Duodenal mucosa (tissue), 2 donors: ENCODE measurements around the gene ACTN2.

Experiments
- H3K27ac ChIP-seq: one replicate; pipeline ENCODE4 v1.7.0; 2013; ENCODE audit warnings: low read depth, low read length
- H3K27me3 ChIP-seq, 2 donors: one replicate each; pipeline ENCODE4 v1.7.0; 2013; ENCODE audit warnings: low read length in 2 of 2, control low read depth in 1 of 2; ENCODE audit not compliant: insufficient read depth in 2 of 2, control insufficient read depth in 1 of 2
- H3K36me3 ChIP-seq, 2 donors: one replicate each; pipeline ENCODE4 v1.7.0; 2013; ENCODE audit warnings: low read length in 2 of 2, control low read depth in 1 of 2; ENCODE audit not compliant: insufficient read depth in 2 of 2, control insufficient read depth in 1 of 2
- H3K4me1 ChIP-seq, 2 donors: one replicate each; pipeline ENCODE4 v1.7.0; 2013; ENCODE audit warnings: low read length in 2 of 2, control low read depth in 1 of 2; ENCODE audit not compliant: insufficient read depth in 2 of 2, control insufficient read depth in 1 of 2
- H3K4me3 ChIP-seq, 2 donors: one replicate each; pipeline ENCODE4 v1.7.0; 2013; ENCODE audit warnings: low read length in 2 of 2, low read depth in 1 of 2
- H3K9ac ChIP-seq, 2 donors: one replicate each; pipeline ENCODE4 v1.7.0; 2013; ENCODE audit warnings: low read length in 2 of 2, low read depth in 1 of 2
- H3K9me3 ChIP-seq, 2 donors: one replicate each; pipeline ENCODE4 v1.7.0; 2013; ENCODE audit warnings: low read length in 2 of 2, control low read depth in 1 of 2; ENCODE audit not compliant: control insufficient read depth in 1 of 2

Gene ACTN2

GRCh38 chr1:236716160-236716559, 29.9 kb downstream of the ACTN2 start:
- Histone ChIP-seq H3K4me1 (no peaks in the 10 kb centered on the region), H3K9ac (no peak overlapping the region), H3K4me3 (no peak overlapping the region), H3K36me3 (no peaks in the 10 kb centered on the region), H3K27ac (no peak overlapping the region), H3K27me3 (no peaks in the 10 kb centered on the region), H3K9me3 (no peaks in the 10 kb centered on the region)

- Histone ChIP-seq H3K9me3 (no peaks in the 10 kb centered on the region), H3K27ac (no peak overlapping the region), H3K36me3 (no peaks in the 10 kb centered on the region), H3K9ac (no peak overlapping the region), H3K4me1 (no peaks in the 10 kb centered on the region), H3K27me3 (no peaks in the 10 kb centered on the region), H3K4me3 (no peak overlapping the region)
These were observed 31.5 kb downstream of the ACTN2 start for GRCh38 chr1:236717811-236718210.

GRCh38 chr1:236718328-236718727, 32.0 kb downstream of the ACTN2 start:
- no peaks in the 10 kb centered on the region for H3K4me1 ChIP-seq
- no peak overlapping the region for H3K27ac ChIP-seq
- H3K4me3 ChIP-seq = no peak overlapping the region
- H3K27me3 ChIP-seq = no peaks in the 10 kb centered on the region
- H3K9ac ChIP-seq = no peak overlapping the region
- no peaks in the 10 kb centered on the region for H3K9me3 ChIP-seq
- no peaks in the 10 kb centered on the region for H3K36me3 ChIP-seq

- H3K9ac ChIP-seq = no peak overlapping the region
- no peaks in the 10 kb centered on the region for H3K27me3 ChIP-seq
- H3K4me1 ChIP-seq = no peaks in the 10 kb centered on the region
- H3K27ac ChIP-seq = no peak overlapping the region
- H3K9me3 ChIP-seq = no peaks in the 10 kb centered on the region
- H3K36me3 ChIP-seq = no peaks in the 10 kb centered on the region
- H3K4me3 ChIP-seq = no peak overlapping the region
These were observed 33.9 kb downstream of the ACTN2 start for GRCh38 chr1:236720206-236720605.

GRCh38 chr1:236720611-236721010, 34.3 kb downstream of the ACTN2 start:
- H3K9me3 ChIP-seq = no peaks in the 10 kb centered on the region
- H3K36me3 ChIP-seq = no peaks in the 10 kb centered on the region
- H3K4me1 ChIP-seq = no peaks in the 10 kb centered on the region

GRCh38 chr1:236724049-236724448, 37.8 kb downstream of the ACTN2 start:
- Histone ChIP-seq H3K27ac (no peak overlapping the region), H3K4me1 (no peaks in the 10 kb centered on the region), H3K36me3 (no peaks in the 10 kb centered on the region), H3K27me3 (no peaks in the 10 kb centered on the region), H3K9ac (no peak overlapping the region), H3K9me3 (no peaks in the 10 kb centered on the region), H3K4me3 (no peak overlapping the region)

More at GRCh38 chr1:236720611-236721010, 34.3 kb downstream of the ACTN2 start:
- Histone ChIP-seq H3K4me3 (no peak overlapping the region), H3K27ac (no peak overlapping the region), H3K9ac (no peak overlapping the region), H3K27me3 (no peaks in the 10 kb centered on the region)

GRCh38 chr1:236724506-236724905, 38.2 kb downstream of the ACTN2 start:
- Histone ChIP-seq H3K27ac (no peak overlapping the region), H3K4me1 (no peaks in the 10 kb centered on the region), H3K9me3 (no peaks in the 10 kb centered on the region), H3K9ac (no peak overlapping the region), H3K27me3 (peaks cover 0 to 3% of the 10 kb centered on the region in 2 donors), H3K36me3 (no peaks in the 10 kb centered on the region), H3K4me3 (no peak overlapping the region)

- Histone ChIP-seq H3K27me3 (peaks cover 0 to 3% of the 10 kb centered on the region in 2 donors), H3K27ac (no peak overlapping the region), H3K4me1 (no peaks in the 10 kb centered on the region), H3K4me3 (no peak overlapping the region), H3K9me3 (no peaks in the 10 kb centered on the region), H3K36me3 (no peaks in the 10 kb centered on the region), H3K9ac (no peak overlapping the region)
These were observed 39.4 kb downstream of the ACTN2 start for GRCh38 chr1:236725668-236726067.

- Histone ChIP-seq H3K27me3 (peaks cover under 1 to 3% of the 10 kb centered on the region in 2 donors), H3K9me3 (no peaks in the 10 kb centered on the region), H3K4me1 (no peaks in the 10 kb centered on the region), H3K4me3 (no peak overlapping the region), H3K27ac (no peak overlapping the region), H3K36me3 (no peaks in the 10 kb centered on the region), H3K9ac (no peak overlapping the region)
These were observed 41.2 kb downstream of the ACTN2 start for GRCh38 chr1:236727521-236727920.

GRCh38 chr1:236728752-236729151, 42.5 kb downstream of the ACTN2 start:
- H3K4me3 ChIP-seq = no peak overlapping the region
- no peaks in the 10 kb centered on the region for H3K9me3 ChIP-seq
- no peaks in the 10 kb centered on the region for H3K36me3 ChIP-seq
- H3K9ac ChIP-seq = no peak overlapping the region
- peaks cover 3 to 9% of the 10 kb centered on the region in 2 donors for H3K27me3 ChIP-seq
- no peak overlapping the region for H3K27ac ChIP-seq
- no peaks in the 10 kb centered on the region for H3K4me1 ChIP-seq

- Histone ChIP-seq H3K27me3 (peaks cover 6 to 12% of the 10 kb centered on the region in 2 donors), H3K27ac (no peak overlapping the region), H3K4me3 (no peak overlapping the region), H3K4me1 (no peaks in the 10 kb centered on the region), H3K36me3 (no peaks in the 10 kb centered on the region), H3K9me3 (no peaks in the 10 kb centered on the region), H3K9ac (no peak overlapping the region)
These were observed 47.4 kb downstream of the ACTN2 start for GRCh38 chr1:236733653-236734052.
